ENCODE data around the gene C22orf15.

The C22orf15 gene

GRCh38 chr22:23774114-23774921 is 11.5 kb downstream of the C22orf15 start:
- DNase-seq = no peak

GRCh38 chr22:23774922-23775436 is 12.2 kb downstream of the C22orf15 start:
- DNase-seq = no peak

GRCh38 chr22:23775779-23776375 is 13.1 kb downstream of the C22orf15 start:
- no peak for DNase-seq

- no peak for DNase-seq
These were observed 15.2 kb downstream of the C22orf15 start for GRCh38 chr22:23777776-23778576.

- DNase-seq = no peak
These were observed 15.7 kb downstream of the C22orf15 start for GRCh38 chr22:23778577-23778900.

- DNase-seq = no peak
These were observed 16.3 kb downstream of the C22orf15 start for GRCh38 chr22:23779083-23779482.

GRCh38 chr22:23779731-23780130 is 16.9 kb downstream of the C22orf15 start:
- DNase-seq = no peak

- no peak for DNase-seq
These were observed 17.5 kb downstream of the C22orf15 start for GRCh38 chr22:23780146-23780748.

GRCh38 chr22:23781065-23781464 is 18.3 kb downstream of the C22orf15 start:
- no peak for DNase-seq

GRCh38 chr22:23781511-23782183 is 18.9 kb downstream of the C22orf15 start:
- no peak for DNase-seq

GRCh38 chr22:23782252-23782651 is 19.5 kb downstream of the C22orf15 start:
- DNase-seq = no peak

GRCh38 chr22:23782703-23783102 is 19.9 kb downstream of the C22orf15 start:
- no peak for DNase-seq

GRCh38 chr22:23783265-23784150 is 20.7 kb downstream of the C22orf15 start:
- no peak for DNase-seq

GRCh38 chr22:23784215-23784732 is 21.5 kb downstream of the C22orf15 start:
- peak; percentile 15 for DNase-seq

- no peak for DNase-seq
These were observed 23.5 kb downstream of the C22orf15 start for GRCh38 chr22:23786261-23786710.

- peak; percentile 93 for DNase-seq
These were observed 24.2 kb downstream of the C22orf15 start, which contains the start of gene SMARCB1 for GRCh38 chr22:23786752-23787599. SMARCB1 (plus strand) TSS chr22:23786966; CDS start chr22:23787170, 204 bp downstream.

GRCh38 chr22:23787600-23787896 is 24.8 kb downstream of the C22orf15 start:
- no peak for DNase-seq

GRCh38 chr22:23787910-23788309 is 25.1 kb downstream of the C22orf15 start:
- DNase-seq = no peak

GRCh38 chr22:23789121-23789520 is 26.3 kb downstream of the C22orf15 start:
- DNase-seq = no peak

GRCh38 chr22:23789638-23790037 is 26.8 kb downstream of the C22orf15 start:
- no peak for DNase-seq
